DMS153 treated with DMSO at 0.1 percent for 48 hours (cell line): ENCODE measurements around the gene CFAP221.

Source experiments
- DNase-seq: peaks from one replicate; lab custom pipeline; 2025; ENCODE audit not compliant: unreplicated experiment; lab: John Stamatoyannopoulos, UW

CFAP221 gene

DNA sequence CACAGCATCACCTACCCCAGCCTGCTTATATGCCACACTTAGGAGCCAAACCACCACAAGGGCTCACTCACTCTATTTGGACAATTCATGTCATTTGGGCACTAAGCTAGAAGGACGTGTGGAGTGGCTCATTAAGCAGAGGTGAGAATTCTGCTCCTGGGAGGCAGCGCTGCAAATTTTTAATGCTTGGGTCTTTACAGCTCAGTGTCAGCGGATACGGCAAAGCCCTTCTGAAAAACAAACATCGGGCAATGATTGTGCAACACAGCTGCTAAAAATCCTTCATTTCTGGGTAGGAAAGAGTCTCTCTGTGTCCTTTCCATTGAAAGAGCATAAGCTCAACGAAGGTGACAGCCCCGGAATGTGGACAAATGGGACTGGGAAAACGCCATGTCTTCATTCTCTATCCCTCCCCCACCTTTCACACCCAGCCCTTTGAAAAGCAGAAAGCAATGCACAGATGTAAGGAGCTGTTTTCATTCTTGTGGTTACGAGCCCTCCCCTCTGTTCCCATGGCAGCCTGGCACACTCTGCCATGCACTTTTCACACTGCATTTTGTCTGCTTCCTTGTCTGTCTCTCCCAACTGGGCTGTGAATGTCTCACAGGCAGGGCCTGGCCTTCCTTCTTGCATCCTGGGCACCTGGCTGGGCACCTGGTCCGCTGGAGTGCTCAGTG is 150.7 kb downstream of the CFAP221 start:
- DNase-seq: peak; percentile 65

DNA sequence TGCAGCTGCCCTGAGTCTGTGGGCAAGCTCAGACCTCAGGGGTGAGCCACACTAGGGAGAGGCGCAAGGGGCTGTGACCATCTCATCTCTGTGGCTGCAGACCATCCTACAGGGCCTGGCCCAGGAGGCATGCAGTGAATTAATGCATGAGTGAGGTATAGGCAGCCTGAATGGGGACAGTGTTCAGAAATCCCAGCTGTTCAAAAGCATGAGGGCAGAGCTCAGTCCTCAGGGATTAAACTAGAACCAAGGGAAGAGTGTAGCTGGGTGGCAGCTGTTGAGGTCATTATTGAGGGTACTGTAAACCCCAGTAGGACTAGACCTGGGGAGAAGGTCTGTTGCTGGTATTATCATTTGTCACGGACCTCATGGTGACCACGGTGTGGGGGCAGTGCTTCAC is 151.8 kb downstream of the CFAP221 start:
- no peak for DNase-seq

DNA sequence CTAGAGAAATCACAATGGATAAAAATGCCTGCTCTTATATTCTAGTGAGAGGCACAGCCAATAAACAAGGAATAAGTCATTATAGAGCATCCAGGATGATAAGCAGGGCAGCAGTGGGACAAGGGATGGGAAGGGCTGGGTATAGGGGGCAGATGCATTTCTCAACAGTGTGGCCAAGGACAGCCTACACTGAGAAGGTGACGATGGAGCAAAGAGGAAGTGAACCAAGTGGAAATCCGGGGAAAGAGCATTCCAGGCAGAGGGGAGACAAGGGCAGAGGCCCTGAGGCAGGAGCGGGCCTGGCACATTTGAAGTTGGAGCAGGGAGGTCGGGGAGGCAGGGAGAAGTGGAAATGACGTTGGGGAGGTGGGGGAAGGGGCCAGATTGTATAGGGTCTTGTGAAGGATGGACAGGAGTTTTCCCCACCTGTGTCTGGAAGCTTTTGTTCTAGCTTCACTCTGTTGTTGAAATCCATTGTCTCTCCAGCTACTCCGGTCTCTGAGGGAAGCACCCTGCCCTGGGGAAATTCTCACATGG is 152.3 kb downstream of the CFAP221 start:
- no peak for DNase-seq

DNA sequence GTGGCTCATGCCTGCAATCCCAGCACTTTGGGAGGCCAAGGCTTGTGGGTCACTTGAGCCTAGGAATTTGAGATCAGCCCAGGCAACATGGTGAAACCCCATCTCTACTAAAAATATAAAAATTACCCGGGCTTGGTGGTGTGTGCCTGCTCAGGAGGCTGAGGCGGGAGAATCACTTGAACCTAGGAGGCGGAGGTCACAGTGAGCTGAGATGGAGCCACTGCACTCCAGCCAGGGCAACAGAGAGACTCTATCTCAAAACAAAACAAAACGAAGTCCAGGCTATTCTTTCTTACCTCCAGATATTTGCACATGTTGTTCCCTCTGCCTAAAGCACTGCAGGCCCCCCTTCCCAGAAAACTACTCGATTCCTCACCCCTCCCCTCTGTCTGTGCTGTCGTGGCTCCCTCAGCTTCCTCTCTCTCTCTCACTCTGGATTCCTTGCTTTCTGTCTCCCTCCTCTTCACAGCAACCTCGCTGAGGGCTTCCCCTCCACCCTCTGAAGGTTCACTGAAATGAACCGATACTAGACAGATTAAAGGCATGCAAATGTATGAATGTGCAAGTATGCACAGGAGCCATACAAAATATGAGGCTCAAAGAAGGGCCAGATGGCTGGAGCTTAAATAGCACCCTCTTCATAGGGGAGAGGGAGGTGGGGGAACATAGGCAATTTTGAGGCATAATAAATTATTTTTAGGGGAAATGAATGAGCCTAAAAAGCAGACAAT is 153.2 kb downstream of the CFAP221 start:
- DNase-seq: no peak

DNA sequence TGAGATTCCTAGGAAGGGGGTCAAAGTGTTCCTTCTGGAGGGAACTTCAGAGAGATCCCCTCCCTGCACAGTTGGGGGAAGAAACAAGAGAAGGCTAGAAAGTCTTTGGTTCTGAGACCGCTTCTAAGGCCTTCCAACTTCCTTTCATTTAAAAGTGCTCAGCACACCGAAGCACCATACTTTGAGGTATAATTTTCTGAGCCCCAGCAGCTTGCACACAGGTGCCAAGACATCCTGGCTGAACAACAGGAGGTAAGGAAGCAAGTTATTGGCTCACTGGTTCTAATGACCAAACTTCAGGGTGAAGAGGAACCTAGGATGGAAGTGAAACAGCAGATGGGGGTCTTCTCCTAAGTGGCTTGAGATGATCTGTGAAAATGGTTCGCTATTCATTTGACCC is 154.0 kb downstream of the CFAP221 start:
- no peak for DNase-seq

DNA sequence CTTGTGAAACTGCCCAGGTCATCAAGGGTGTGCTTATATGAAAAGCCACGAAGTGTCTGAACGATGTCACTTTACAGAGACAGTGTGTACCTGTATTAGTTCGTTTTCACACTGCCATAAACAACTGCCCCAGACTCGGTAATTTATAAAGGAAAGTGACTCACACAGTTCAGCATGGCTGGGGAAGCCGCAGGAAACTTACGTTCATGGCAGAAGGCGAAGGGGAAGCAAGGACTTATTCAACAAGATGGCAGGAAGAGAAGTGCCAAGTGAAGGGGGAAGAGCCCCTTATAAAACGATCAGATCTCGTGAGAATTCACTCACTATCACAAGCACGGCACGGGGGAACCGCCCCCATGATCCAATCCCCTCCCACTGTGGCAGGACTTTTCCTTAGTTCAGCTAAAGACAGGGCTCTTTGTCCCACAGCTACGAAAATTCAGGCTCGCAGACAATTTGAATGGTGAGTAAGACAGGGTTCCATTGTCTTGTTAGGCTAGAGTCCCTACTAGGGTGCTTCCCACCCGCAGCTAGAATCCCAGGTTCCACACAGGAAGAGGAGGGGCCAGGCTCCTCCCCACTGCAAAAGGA is 154.9 kb downstream of the CFAP221 start:
- DNase-seq: no peak

DNA sequence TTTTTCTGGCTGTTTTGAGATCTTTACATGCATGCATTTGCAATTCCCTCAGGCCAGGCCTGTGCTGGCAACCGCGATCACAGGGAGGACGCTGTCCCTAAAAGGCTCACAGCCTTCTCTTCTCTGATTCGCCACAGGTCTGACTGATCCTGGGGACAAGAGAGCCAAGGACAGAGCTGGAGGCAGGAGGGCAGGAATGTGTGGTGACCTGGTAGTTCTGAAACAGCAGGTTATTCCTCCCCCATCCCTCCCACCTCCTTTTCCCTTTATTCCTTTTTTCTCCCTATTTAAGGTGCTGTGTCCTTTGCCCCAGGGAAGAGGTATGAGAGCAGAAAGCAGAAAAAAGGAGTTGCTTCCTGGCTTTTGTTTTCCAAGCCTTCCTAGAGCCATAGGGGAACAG is 156.6 kb downstream of the CFAP221 start:
- no peak for DNase-seq

DNA sequence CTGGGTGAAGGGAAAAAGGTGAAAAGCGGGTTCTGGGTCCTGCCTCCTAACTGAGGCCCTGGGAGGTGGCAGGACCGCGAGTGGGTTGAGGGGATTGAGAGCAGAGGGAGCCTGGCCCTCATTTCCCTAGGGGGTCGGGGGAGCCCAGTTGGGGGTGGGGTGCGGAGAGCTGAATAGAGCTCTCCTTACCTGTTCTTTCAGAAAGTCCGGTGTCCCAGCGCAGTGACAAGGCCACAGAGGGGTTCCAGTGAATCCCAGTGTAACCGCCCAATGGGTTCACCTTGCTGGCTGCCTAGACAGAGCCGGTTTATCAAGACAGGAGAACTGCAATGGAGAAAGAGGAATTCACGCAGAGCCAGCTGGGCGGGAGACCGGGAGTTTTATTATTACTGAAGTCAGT is 157.1 kb downstream of the CFAP221 start:
- DNase-seq: no peak

DNA sequence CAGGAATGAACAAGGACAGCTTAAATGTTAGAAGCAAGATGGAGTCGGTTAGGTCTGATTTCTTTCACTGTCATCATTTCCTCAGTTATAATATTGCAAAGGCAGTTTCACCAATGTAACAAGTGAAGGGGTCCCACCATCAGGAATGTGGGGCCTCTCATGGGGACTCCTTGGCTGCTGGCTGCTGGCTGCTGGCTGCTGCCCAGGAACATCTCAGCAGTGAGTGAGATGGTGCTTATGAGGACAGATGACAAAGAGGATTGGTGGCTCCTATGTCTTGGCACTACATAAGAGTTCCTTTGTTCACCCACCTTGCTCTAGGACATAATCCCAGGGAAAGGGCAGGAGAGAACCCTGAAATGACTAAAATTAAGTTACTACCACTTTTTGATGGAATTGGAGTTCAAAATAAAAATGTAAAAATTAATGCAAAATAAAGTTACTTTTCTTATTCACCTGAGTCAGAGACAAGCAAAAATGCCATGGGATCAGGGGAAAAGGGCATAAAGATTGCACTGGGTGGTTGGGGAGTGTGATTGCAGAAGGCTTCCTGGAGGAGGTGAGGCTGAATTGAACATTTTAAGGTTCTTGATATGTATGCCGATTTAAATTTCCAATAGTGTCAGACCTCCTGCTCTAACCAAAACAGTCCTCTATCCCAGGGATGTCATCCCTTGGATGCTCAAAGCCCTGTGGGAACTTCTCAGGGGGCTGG is 158.1 kb downstream of the CFAP221 start:
- DNase-seq: no peak

DNA sequence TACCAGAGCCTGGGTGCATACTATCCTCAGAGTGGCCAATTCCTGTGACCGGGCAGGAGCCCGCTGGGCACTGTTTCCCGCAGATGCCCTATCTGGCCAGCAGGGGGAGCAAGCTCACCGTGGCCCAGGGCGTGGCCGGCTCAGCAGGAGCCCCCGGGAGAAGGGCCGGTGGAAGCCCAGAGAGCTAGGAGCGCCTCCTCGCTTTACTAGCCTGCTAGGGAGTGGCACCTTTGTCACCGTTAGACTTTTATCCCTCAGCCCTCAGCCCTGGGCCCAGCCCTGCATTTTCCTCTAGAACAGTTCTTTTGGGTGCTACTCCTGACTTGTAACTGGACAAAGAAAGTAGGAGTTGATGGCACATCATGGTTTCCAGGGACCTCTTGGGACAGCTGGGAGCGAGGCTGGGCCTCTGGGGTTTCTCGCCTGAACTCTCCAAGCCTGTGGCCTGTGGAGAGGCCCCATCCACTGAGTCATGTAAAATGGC is 158.7 kb downstream of the CFAP221 start:
- DNase-seq: peak; percentile 76

DNA sequence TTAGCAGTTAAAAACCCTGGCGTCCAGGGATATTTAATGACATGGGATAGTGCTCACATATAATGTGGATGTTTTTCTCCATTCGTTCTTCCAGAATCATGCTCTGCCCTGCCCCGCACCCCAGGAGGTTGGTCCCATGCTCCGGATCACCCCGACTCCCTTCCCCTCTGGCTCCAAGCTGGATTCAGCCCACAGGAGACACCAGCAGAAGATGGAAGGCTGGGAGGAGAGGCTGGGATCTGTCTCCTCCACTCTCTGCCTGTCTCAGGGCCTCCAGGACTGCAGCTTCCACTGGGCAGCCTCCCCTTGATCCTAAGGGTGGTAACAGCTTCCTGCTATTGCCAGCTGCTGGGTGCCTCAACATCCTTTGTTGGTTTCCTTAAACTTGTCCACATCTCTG is 159.3 kb downstream of the CFAP221 start:
- DNase-seq: no peak

DNA sequence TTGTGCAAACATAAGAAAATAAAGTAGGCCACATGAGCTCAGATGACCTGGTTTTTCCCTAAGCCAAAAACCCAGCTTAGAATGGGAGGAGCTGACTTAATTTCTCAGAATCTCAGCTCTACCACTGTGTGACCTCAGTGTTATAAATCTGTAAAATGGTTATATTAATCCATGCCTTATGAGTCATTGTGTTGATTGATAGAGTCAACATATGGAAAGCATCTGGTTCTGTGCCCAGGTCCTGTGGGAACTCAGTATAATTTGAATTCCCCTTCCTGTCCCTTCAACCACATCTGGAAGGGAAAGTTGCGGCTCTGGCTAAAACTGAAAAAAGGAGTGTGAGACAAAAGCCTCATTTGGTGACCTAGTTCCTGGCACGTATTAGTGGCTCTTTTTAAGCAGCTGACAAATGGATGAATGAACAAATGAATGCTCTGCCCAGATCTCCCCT is 160.4 kb downstream of the CFAP221 start:
- DNase-seq: no peak

DNA sequence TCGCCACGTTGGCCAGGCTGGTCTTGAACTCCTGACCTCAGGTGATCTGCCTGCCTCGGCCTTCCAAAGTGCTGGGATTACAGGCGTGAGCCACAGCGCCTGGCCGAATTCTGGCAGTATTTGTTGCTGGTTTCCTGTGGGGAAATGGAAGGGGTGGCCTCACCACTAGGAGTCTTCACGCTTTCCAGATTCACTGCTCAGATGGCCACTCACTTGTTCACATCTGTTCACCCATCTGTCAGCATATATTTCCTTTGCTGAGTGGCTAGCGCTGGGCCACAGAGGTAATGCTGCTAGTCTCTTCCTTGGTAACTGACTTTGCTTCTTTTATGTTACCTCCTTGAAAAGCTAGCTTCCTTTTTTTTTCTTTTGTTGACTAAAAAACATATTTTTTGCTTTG is 162.0 kb downstream of the CFAP221 start:
- no peak for DNase-seq
